UCSD-AML1 (cell line): ENCODE results near the gene KBTBD4.
"Not testable (repeated sequence)": the region's sequence is repeated elsewhere in the genome, so short reads cannot be mapped to it uniquely, and the experiment has no call there.

ENCODE experiments used
- DNase-seq: peaks from one replicate; lab custom pipeline; 2025; ENCODE audit not compliant: unreplicated experiment; lab: John Stamatoyannopoulos, UW

KBTBD4 gene

DNA sequence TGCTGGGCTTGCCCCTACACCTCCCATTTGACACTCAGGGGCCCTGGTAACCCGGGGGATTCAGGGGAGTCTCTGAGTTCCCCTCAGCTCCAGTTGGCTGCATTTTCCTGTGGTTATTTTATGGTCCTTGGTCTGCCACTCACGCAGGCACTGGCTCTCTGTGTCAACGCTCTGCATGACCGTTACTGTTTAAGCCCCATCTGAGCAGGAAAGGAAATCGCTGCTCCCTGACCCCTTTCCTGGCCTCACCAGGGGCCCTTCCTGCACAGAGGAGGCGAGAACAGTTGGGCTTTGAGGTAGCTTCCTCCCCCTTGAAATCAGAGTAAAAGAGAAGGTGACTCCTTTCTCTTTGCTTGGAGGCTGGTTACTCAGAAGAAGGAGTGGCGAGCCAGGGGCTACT, 13.0 kb upstream of the KBTBD4 start:
- DNase-seq: peak; percentile 69

DNA sequence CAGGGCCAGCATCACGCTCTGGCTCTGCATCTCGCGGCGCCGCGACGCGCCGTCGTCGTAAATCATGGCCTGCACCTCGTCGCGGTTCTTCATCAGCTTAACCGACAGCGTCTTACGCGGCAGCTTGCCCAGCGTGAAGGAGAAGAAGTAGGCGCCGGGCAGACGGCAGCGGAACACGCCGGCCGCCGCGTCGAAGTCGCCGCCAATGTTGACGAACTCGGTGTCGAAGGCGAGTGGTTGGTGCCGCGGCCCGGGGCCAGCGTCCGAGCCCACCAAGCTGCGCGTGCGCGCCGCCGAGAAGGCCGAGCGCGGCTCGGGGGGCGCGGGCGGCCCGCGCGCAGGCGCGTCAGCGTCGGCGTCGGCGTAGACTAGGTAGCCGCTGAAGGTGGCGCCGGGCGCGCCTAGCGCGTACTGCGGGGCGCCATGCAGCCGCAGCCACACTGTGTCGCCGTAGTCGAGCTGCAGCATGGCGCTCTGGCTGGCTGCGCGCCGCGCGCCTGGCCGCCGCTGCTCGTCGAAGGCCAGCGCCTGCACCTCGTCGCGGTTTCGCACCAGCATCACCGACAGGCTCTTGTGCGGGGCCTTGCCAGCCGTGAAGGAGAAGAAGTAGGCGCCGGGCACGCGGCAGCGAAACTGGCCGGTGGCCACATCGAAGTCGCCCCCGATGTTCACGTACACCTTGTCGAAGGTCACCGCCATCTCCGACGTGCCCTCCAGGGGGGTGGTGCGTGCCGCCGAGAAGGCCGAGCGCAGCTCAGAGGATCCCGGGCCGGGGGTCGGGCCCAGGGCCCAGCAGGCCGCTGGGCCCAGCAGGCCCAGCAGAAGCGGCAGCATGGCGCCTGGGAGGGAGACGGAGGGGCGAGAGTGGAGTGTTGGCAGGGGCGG, 11.4 kb upstream of the KBTBD4 start:
- DNase-seq: no peak

DNA sequence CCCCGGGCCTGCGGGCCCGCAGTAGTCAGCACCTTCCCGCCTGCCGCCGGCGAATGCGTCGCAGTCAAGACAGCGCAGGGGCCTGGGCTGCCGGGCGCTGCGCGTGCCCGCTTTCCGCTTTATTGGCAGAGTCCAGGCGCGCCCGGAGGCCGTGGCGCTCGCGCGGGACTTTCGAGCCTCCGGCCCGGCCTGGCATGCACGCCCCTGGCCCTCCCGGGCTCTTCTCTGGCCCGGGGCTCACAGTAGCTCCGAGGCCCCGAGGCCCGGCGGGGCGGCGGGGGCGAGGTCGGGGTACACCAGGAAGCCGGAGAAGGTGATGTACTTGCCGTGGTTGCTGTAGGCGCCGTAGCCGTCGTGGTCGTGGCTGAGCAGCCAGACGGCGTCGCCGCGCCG, 10.8 kb upstream of the KBTBD4 start:
- DNase-seq: no peak

- no peak for DNase-seq
Measured at GRCh38 chr11:47589118-47589517, 10.3 kb upstream of the KBTBD4 start.

GRCh38 chr11:47587723-47588326, 9.1 kb upstream of the KBTBD4 start:
- DNase-seq: peak; percentile 25

DNA sequence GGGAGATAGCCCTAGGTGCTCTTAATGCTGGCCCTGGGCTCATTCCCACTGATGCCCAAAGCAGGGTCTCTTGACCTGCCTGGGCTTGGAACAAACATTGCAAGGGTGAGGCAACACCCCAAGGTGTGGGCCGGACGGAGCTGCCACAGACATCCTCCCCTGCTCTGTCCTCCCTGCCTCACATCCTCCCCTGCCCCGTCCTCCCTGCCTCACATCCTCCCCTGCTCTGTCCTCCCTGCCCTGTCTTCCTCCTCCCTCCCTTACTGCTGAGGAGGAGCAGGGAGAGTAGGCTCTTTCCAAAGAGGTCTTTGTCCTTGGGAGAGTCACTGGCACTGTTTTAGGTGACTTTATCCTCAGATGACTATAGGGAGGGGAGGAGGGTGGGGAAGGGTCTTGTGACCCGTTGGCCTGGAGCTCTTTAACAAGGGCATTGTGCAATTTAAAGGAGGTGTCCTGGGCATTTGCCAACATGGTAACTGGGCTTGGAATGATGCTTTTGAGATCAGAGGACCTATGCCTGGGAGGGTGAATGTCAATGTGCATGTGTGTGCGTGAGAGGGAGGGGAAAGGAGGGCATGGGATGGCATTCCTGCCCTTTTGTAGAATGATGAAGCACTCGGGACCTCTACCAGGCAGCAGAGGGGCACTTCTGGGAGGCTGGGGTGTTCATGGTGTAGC, 8.4 kb upstream of the KBTBD4 start:
- no peak for DNase-seq

GRCh38 chr11:47586098-47586855, 7.5 kb upstream of the KBTBD4 start, which contains the start of gene FAM180B:
TSS of gene FAM180B (plus strand) at chr11:47586678. CDS start at chr11:47586769, 91 bp downstream.
- DNase-seq: no peak

DNA sequence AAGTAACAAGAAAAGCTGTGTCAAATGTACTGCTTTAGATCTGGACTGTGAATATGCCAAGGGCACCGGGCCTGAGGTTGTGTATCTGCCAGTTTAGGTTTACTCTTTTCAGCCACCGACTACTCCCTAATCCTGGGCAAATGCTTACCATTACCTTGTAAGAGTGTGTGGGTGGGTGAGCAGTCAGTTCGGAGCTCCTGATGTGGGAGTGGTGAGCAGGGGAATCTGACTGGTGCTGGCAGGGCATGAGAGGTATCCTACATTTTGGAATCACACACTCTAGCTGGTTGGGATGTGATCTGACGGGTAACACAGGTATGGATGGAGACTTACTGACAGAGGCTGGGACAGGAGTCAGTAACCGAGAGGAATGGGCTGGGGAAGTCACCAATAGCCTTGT, 5.1 kb upstream of the KBTBD4 start:
- no peak for DNase-seq

DNA sequence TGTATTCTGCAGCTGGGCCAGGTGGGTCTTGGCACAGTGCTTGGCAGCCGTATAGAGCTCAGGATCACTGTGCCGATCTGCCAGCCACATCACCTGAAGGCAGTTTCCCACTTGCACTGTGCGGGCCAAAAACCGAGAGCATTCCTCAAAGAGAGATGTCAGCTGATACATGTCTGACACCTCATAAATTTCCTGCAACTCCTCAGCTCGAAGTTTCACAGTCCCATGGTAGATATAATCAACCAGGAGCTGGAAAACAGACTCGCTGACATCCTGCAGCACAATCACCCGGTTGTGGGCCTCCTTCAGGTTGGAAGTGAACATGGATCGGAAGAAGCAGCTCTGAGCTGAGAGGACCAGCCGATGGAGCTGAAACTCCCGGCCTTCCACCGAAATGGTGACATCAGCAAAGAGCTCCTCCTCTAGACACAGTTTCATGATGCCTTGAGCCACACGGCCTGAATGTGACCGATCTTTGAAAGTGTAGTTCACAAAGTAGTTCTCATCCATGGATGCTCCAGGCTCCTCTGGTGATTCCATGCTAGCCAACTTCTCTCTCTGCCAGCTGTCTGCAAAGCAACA, 1.2 kb downstream of the KBTBD4 start:
- DNase-seq: no peak

- DNase-seq: no peak
Measured at GRCh38 chr11:47573321-47573720, 5.4 kb downstream of the KBTBD4 start.

GRCh38 chr11:47572715-47573255, 6.0 kb downstream of the KBTBD4 start:
- DNase-seq: no peak

- no peak for DNase-seq
Measured at GRCh38 chr11:47571895-47572294, 6.9 kb downstream of the KBTBD4 start.

DNA sequence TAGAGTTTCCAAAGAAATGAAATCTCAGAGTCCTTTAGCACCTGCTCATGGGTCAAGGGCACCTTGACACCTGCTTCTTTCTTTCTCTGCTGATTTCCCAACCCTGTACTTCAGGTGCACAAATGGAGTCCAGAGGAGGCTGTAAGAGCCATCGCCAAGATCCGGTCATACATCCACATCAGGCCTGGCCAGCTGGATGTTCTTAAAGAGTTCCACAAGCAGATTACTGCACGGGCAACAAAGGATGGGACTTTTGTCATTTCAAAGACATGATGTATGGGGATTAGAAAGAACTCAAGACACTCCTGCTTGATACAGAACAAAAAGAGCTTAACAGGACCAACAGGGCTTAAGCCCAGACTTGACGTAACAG, 7.4 kb downstream of the KBTBD4 start:
- DNase-seq: no peak

- no peak for DNase-seq
Measured at GRCh38 chr11:47570651-47571356, 8.0 kb downstream of the KBTBD4 start.

DNA sequence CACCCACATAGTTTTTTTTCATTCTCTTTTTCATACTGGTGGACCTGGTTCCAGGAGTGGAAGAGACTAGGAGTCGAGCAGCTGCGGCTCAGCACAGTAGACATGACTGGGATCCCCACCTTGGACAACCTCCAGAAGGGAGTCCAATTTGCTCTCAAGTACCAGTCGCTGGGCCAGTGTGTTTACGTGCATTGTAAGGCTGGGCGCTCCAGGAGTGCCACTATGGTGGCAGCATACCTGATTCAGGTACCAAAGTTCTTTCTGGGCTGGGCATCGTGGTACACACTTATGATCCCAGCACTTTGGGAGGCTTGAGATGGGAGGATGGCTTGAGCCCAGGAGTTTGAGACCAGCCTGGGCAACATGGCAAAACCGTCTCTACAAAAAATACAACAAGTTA, 9.1 kb downstream of the KBTBD4 start:
- no peak for DNase-seq

DNA sequence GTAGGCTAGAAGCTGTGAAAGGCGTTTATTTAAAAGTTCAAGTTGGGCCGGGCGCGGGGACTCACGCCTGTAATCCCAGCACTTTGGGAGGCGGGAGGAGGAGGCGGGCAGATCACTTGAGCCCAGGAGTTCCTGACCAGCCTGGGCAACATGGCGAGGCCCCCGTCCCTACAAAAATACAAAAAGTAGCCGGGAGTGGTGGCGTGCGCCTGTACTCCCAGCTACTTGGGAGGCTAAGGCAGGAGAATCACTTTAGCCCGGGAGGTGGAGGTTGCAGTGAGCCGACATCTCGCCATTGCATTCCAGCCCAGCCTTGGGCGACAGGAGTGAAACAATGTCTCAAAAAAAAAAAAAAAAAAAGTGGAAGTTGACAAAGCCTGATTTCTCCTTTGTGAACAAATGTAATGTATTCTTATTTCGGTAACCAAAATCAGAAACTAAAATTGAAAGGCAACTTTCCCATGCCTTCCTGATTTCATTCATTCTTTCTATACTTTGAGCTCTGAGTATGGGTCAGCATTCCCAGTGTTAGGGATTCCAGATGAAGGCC, 12.5 kb downstream of the KBTBD4 start:
- no peak for DNase-seq

GRCh38 chr11:47565340-47566148, 13.2 kb downstream of the KBTBD4 start, which contains the start of gene PTPMT1:
TSS of gene PTPMT1 (plus strand) at chr11:47565599. CDS start at chr11:47565623, 24 bp downstream.
- DNase-seq: peak; percentile 72

DNA sequence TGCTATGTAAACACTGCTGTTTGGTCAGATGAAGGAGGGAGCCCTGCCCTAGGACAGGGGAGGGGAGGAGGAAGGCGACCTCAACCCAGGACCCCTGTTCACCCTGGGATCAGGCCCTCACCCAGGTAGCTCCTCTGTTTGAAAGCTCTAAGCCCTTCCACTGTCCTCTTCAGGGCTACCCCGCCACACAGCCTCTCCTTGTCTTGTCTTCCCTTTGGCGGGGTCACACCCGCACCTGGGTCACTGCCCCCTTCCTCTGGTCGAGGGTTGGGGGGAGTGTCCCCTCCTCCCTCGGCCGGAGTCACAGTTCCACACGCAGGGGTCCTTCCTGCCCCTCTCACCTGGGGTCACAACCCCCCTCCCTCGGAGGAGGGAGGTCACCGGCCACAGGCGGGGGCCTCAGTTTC, 13.8 kb downstream of the KBTBD4 start:
- DNase-seq: no peak

DNA sequence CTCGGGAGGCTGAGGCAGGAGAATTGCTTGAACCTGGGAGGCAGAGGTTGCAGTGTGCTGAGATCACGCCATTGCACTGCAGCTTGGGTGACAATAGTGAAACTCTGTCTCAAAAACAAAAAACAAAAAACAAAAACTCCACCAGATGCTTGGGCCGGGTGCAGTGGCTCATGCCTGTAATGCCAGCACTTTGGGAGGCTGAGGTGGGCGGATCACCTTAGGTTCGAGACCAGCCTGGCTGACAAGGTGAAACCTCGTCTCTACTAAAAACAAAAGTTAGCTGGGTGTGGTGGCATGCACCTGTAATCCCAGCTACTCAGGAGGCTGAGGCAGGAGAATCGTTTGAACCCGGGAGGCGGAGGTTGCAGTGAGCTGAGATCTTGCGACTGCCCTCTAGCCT, 14.4 kb downstream of the KBTBD4 start:
- DNase-seq: not testable (repeated sequence)
